Keratinocyte (primary cell): ENCODE data around the gene NINJ2. TPM values are rescaled to one million over a fixed set of nuclear protein-coding genes. Genes with fewer than 3 reads are reported as not detected.

Source experiments
- DNase-seq: peaks from one replicate; pipeline ENCODE4 v3.0.0-alpha.2; 2011; ENCODE audit warnings: low read depth, missing footprints, low spot score
- FAIRE-seq: peaks from 2 replicates; lab custom pipeline; 2011; peaks lifted over from hg19 to GRCh38; lab: Jason Lieb, UNC
- H2AFZ ChIP-seq: 2 replicates; pipeline ENCODE4 v1.6.0; 2012; ENCODE audit warnings: low read length, control low read depth, inconsistent platforms; ENCODE audit not compliant: control insufficient read depth
- H3K27ac ChIP-seq: 2 replicates; pipeline ENCODE4 v1.5.1; 2011; ENCODE audit warnings: low read length; ENCODE audit not compliant: control insufficient read depth, insufficient read depth
- H3K27me3 ChIP-seq: 3 replicates; pipeline ENCODE4 v1.6.0; 2011; ENCODE audit warnings: low read length; ENCODE audit not compliant: control insufficient read depth, insufficient read depth; ENCODE audit errors: extremely low read depth
- H3K36me3 ChIP-seq, 2 experiments: 2 replicates in 1 of 2; 3 replicates in 1 of 2; pipeline ENCODE4 v1.5.1; 2011; ENCODE audit warnings: low read length in 2 of 2, mild to moderate bottlenecking in 1 of 2; ENCODE audit not compliant: control insufficient read depth in 2 of 2, insufficient read depth in 2 of 2; ENCODE audit errors: extremely low read depth in 1 of 2
- H3K4me1 ChIP-seq: 3 replicates; pipeline ENCODE4 v1.5.1; 2011; ENCODE audit warnings: low read length; ENCODE audit not compliant: control insufficient read depth, insufficient read depth; ENCODE audit errors: extremely low read depth
- H3K4me2 ChIP-seq: 3 replicates; pipeline ENCODE4 v1.6.0; 2011; ENCODE audit warnings: low read depth, low read length; ENCODE audit not compliant: control insufficient read depth, insufficient read depth; ENCODE audit errors: extremely low read depth
- H3K4me3 ChIP-seq, 3 experiments: fragments of 200-600 bp in 1 of 3; sonication (generic) in 1 of 3; 2 replicates in 2 of 3; 3 replicates in 1 of 3; pipeline ENCODE4 v1.5.1; 2011 to 2016; ENCODE audit warnings: low read length in 3 of 3, mild to moderate bottlenecking in 3 of 3, control low read depth in 2 of 3, inconsistent platforms in 1 of 3, low read depth in 1 of 3, mixed read lengths in 1 of 3, mixed run types in 1 of 3, moderate library complexity in 1 of 3; ENCODE audit not compliant: control insufficient read depth in 2 of 3, insufficient read depth in 2 of 3; ENCODE audit errors: extremely low read depth in 1 of 3
- H3K79me2 ChIP-seq: 2 replicates; pipeline ENCODE4 v1.6.0; 2012; ENCODE audit warnings: low read length; ENCODE audit not compliant: control insufficient read depth, insufficient read depth
- H3K9ac ChIP-seq: 3 replicates; pipeline ENCODE4 v1.6.0; 2011; ENCODE audit warnings: low read length; ENCODE audit not compliant: control insufficient read depth, insufficient read depth; ENCODE audit errors: extremely low read depth
- H3K9me1 ChIP-seq: 3 replicates; pipeline ENCODE4 v1.6.0; 2011; ENCODE audit warnings: low read length; ENCODE audit not compliant: control insufficient read depth, insufficient read depth; ENCODE audit errors: extremely low read depth
- H3K9me3 ChIP-seq: 2 replicates; pipeline ENCODE4 v1.5.1; 2012; ENCODE audit warnings: low read depth, low read length; ENCODE audit not compliant: control insufficient read depth
- H4K20me1 ChIP-seq: 3 replicates; pipeline ENCODE4 v1.6.0; 2011; ENCODE audit warnings: low read length; ENCODE audit not compliant: control insufficient read depth, insufficient read depth; ENCODE audit errors: extremely low read depth
- CTCF ChIP-seq, 3 experiments: IDR thresholded peaks in 1 of 3; conservative IDR thresholded peaks in 1 of 3; optimal IDR thresholded peaks in 1 of 3; 2 replicates in 2 of 3; 3 replicates in 1 of 3; pipeline versions ENCODE3 to v1.5.1; 2011; ENCODE audit warnings: low read length in 3 of 3, mild to moderate bottlenecking in 3 of 3, moderate library complexity in 2 of 3, control low read depth in 1 of 3, inconsistent platforms in 1 of 3; ENCODE audit not compliant: insufficient read depth in 2 of 3; ENCODE audit errors: extremely low read depth in 1 of 3
- EZH2 ChIP-seq: IDR thresholded peaks from one replicate; pipeline ENCODE4 v1.6.1; 2012; ENCODE audit warnings: inconsistent platforms, mild to moderate bottlenecking, low read length, moderate library complexity
- dilution Hi-C: fragments of 300-500 bp; cut with MboI; formaldehyde crosslinking; loops from one replicate; pipeline ENCODE4 v1.7.0; 2020; ENCODE audit warnings: low sequenced_read_pairs; ENCODE audit not compliant: extremely low pct_ligation_motif_present
- polyA plus RNA-seq, 5 experiments: library from polyadenylated mRNA; depleted of rRNA in 3 of 5; stranded (reverse) in 3 of 5; stranded (forward) in 1 of 5; unstranded in 1 of 5; fragments of >200 nt; gene quantifications; 1 replicate in 1 of 5; 2 replicates in 3 of 5; 3 replicates in 1 of 5; pipeline versions ENCODE4 v1.2.1 to v1.2.3, GENCODE V29; 2011 to 2012; ENCODE audit warnings: missing spikeins in 2 of 5, low read depth in 1 of 5, low replicate concordance in 1 of 5

NINJ2 gene
- polyA plus RNA-seq, 1 donor (not counting 4 experiments of a cell fraction or from before 2014, with no cell fraction given), result 0.58 TPM

DNA sequence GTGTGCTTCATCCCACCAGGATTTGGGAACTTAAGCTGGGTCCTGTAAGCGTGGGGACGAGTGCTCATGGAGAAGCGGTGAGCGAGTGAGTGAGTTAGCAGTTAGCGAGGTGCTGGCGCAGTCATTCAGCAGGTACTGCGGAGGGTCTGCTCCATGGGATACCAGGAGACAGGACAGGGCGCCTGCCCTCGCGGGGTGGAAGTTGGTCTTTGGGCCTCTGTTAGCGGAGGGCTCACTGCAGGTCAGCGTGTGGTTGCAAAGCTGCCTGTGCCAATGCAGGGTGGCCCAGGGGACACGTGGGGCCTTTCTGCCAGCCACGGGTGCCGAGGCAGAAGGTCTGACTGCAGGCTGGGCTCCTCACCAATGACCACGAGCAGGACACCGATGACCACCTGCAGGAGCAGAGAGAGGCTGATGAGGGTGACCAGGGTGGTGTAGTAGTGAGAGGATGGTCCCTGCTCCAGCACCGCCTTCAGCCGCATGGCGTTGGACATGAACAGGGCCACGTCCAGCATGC lies 97.6 kb downstream of the NINJ2 start:
- Histone ChIP-seq H3K9ac (no peak overlapping the region), H3K4me1 (peaks cover 8% of the 10 kb centered on the region), H3K4me2 (no peak overlapping the region), H3K9me1 (no peaks in the 10 kb centered on the region), H3K36me3 (peaks cover 0 to 5% of the 10 kb centered on the region in 2 experiments), H3K9me3 (no peaks in the 10 kb centered on the region), H3K27me3 (no peaks in the 10 kb centered on the region), H3K4me3 (no peak overlapping the region), H3K79me2 (no peaks in the 10 kb centered on the region), H3K27ac (no peak overlapping the region), H4K20me1 (no peaks in the 10 kb centered on the region), H2AFZ (no peak overlapping the region)
- FAIRE-seq (no peak), DNase-seq (no peak)
- TF ChIP-seq CTCF (optimal IDR thresholded peaks at IDR 0.05 in 1 of 3, IDR thresholded peaks at IDR 0.05 in 1 of 3, conservative IDR thresholded peaks at IDR 0.05 in 1 of 3; ENCODE audit: extremely low read depth in 1 of 3, insufficient read depth in 2 of 3, low read length in 3 of 3) (no peak), EZH2 (no peak)
- dilution Hi-C loops, result no loop called here

DNA sequence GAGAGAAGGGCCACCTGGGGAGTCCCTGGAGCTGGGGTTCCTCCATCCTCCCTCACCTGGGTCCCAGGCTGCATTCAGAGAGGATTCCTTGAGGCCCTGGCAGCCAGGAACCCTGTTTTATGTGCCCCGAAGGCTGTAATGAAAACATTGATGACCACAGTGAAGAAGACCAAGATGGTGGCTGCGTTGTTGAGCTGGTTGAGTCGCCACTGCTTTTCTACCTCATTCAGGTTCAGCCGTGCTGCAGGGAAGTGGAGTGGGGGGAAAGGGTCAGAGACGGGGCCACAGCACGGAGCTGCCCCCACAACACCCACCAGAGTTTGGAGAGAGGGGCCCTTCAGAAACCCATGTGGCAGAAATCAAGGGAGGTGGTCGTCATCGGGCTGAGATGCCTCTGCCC lies 98.1 kb downstream of the NINJ2 start:
- H2AFZ ChIP-seq, result no peak overlapping the region
- H3K9me1 ChIP-seq, result no peaks in the 10 kb centered on the region
- H3K36me3 ChIP-seq, result peaks cover 0 to 5% of the 10 kb centered on the region in 2 experiments
- no peaks in the 10 kb centered on the region for H3K79me2 ChIP-seq
- H3K4me2 ChIP-seq, result no peak overlapping the region
- TF ChIP-seq EZH2 (no peak), CTCF (optimal IDR thresholded peaks at IDR 0.05 in 1 of 3, IDR thresholded peaks at IDR 0.05 in 1 of 3, conservative IDR thresholded peaks at IDR 0.05 in 1 of 3; ENCODE audit: extremely low read depth in 1 of 3, insufficient read depth in 2 of 3, low read length in 3 of 3) (no peak)
- peaks cover 3% of the 10 kb centered on the region for H3K4me1 ChIP-seq
- no peaks in the 10 kb centered on the region for H3K9me3 ChIP-seq
- FAIRE-seq, result no peak
- dilution Hi-C loops, result no loop called here
- no peak overlapping the region for H3K4me3 ChIP-seq
- no peak overlapping the region for H3K9ac ChIP-seq
- H4K20me1 ChIP-seq, result no peaks in the 10 kb centered on the region
- DNase-seq, result no peak
- no peak overlapping the region for H3K27ac ChIP-seq
- H3K27me3 ChIP-seq, result peaks cover 3% of the 10 kb centered on the region
